A673 (cell line): ENCODE data around the gene HIBADH. TPM values are rescaled to one million over a fixed set of nuclear protein-coding genes. Genes with fewer than 3 reads are reported as not detected.

Experiments used
- BruUV-seq: library from RNA; stranded (reverse); fragments of 400-500 nt; replicated peaks from 2 replicates; lab custom pipeline; 2021; lab: Mats Ljungman, UMichigan
- CTCF ChIA-PET: fragments of 300-600 bp; sonication (Branson Sonifier 250); formaldehyde crosslinking; loops from one replicate; lab custom pipeline; 2022; ENCODE audit warnings: antibody characterized with exemption; lab: Charles Lee
- POLR2A ChIA-PET: fragments of 300-600 bp; sonication (Branson Sonifier 250); formaldehyde crosslinking; loops from one replicate; lab custom pipeline; 2022; ENCODE audit warnings: antibody characterized with exemption; ENCODE audit not compliant: low non-redundant PET; lab: Charles Lee
- DNase-seq: peaks from one replicate; pipeline ENCODE4 v3.0.0-alpha.2; 2015; ENCODE audit warnings: low spot score
- H3K27ac ChIP-seq: fragments of 200-600 bp; sonication (generic); 2 replicates; pipeline ENCODE4 v1.5.1; 2016; ENCODE audit warnings: mixed run types, low read depth, mild to moderate bottlenecking, mixed read lengths, antibody characterized with exemption, low read length; ENCODE audit not compliant: poor library complexity, severe bottlenecking
- H3K27me3 ChIP-seq: fragments of 200-600 bp; sonication (generic); replicated peaks from 2 replicates; pipeline ENCODE4 v1.6.1; 2017; ENCODE audit warnings: mixed run types, low read depth, mild to moderate bottlenecking, mixed read lengths, antibody characterized with exemption, low read length; ENCODE audit not compliant: insufficient read depth, poor library complexity
- H3K36me3 ChIP-seq: fragments of 200-600 bp; sonication (generic); 2 replicates; pipeline ENCODE4 v1.6.1; 2016; ENCODE audit warnings: mixed run types, mild to moderate bottlenecking, mixed read lengths, antibody characterized with exemption, low read length; ENCODE audit not compliant: insufficient read depth, poor library complexity, severe bottlenecking
- H3K4me1 ChIP-seq: fragments of 200-600 bp; sonication (generic); 2 replicates; pipeline ENCODE4 v1.6.1; 2017; ENCODE audit warnings: mixed run types, mild to moderate bottlenecking, mixed read lengths, antibody characterized with exemption, low read length; ENCODE audit not compliant: insufficient read depth, poor library complexity, severe bottlenecking
- H3K4me3 ChIP-seq: fragments of 200-600 bp; sonication (generic); 2 replicates; pipeline ENCODE4 v1.5.1; 2016; ENCODE audit warnings: low read depth, mixed run types, mild to moderate bottlenecking, mixed read lengths, low read length; ENCODE audit not compliant: poor library complexity, severe bottlenecking
- H3K9me3 ChIP-seq: fragments of 200-600 bp; sonication (generic); 2 replicates; pipeline ENCODE4 v1.6.1; 2016; ENCODE audit warnings: mixed run types, low read depth, mild to moderate bottlenecking, mixed read lengths, antibody characterized with exemption, low read length; ENCODE audit not compliant: poor library complexity, severe bottlenecking
- EZH2 ChIP-seq: fragments of 200-600 bp; sonication (generic); IDR thresholded peaks from 2 replicates; pipeline ENCODE4 v1.6.1; 2017; ENCODE audit warnings: borderline replicate concordance, low read depth, mild to moderate bottlenecking, mixed read lengths, antibody characterized with exemption, low read length; ENCODE audit not compliant: poor library complexity, severe bottlenecking
- intact Hi-C: fragments of 100-400 bp; cut with micrococcal nuclease; formaldehyde crosslinking; loops from one replicate; pipeline ENCODE4 v1.10.0; 2022; ENCODE audit not compliant: unreplicated experiment
- total RNA-seq: library from RNA; stranded (reverse); gene quantifications from 2 replicates; pipeline ENCODE4 v1.2.3, GENCODE V29; 2021
- TF ChIP-seq, protein P1 (sequence below): fragments of 300-800, 200-600 bp; sonication (generic); conservative IDR thresholded peaks from 2 replicates; pipeline ENCODE4 v1.5.1; 2017; ENCODE audit warnings: low read depth, mild to moderate bottlenecking, antibody characterized with exemption, low read length, moderate library complexity, mixed read lengths

HIBADH gene
- total RNA-seq, 1 experiment from 2014 or later = 10.2 TPM

- Histone ChIP-seq H3K36me3 (no peaks in the 10 kb centered on the region), H3K4me3 (no peak overlapping the region), H3K27me3 (no peaks in the 10 kb centered on the region), H3K9me3 (no peaks in the 10 kb centered on the region), H3K4me1 (peaks cover 7% of the 10 kb centered on the region), H3K27ac (no peak overlapping the region)
- no peak for DNase-seq
- intact Hi-C loops = no loop called here
- TF ChIP-seq, protein P1, sequence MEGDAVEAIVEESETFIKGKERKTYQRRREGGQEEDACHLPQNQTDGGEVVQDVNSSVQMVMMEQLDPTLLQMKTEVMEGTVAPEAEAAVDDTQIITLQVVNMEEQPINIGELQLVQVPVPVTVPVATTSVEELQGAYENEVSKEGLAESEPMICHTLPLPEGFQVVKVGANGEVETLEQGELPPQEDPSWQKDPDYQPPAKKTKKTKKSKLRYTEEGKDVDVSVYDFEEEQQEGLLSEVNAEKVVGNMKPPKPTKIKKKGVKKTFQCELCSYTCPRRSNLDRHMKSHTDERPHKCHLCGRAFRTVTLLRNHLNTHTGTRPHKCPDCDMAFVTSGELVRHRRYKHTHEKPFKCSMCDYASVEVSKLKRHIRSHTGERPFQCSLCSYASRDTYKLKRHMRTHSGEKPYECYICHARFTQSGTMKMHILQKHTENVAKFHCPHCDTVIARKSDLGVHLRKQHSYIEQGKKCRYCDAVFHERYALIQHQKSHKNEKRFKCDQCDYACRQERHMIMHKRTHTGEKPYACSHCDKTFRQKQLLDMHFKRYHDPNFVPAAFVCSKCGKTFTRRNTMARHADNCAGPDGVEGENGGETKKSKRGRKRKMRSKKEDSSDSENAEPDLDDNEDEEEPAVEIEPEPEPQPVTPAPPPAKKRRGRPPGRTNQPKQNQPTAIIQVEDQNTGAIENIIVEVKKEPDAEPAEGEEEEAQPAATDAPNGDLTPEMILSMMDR = no peak
- no peak for TF ChIP-seq EZH2
- ChIA-PET POLR2A (no interaction called here), CTCF (no interaction called here)
- no TSS peak for BruUV-seq
Measured at GRCh38 chr7:27633062-27633461, 29.6 kb downstream of the HIBADH start.

- Histone ChIP-seq H3K27me3 (no peaks in the 10 kb centered on the region), H3K27ac (no peak overlapping the region), H3K9me3 (no peaks in the 10 kb centered on the region), H3K4me1 (peaks cover 4% of the 10 kb centered on the region), H3K36me3 (no peaks in the 10 kb centered on the region), H3K4me3 (no peak overlapping the region)
- ChIA-PET CTCF (no interaction called here), POLR2A (no interaction called here)
- TF ChIP-seq, protein P1 = no peak
- no peak for TF ChIP-seq EZH2
- intact Hi-C loops = no loop called here
- BruUV-seq = no TSS peak
- no peak for DNase-seq
Measured at GRCh38 chr7:27631391-27631790, 31.3 kb downstream of the HIBADH start.

DNA sequence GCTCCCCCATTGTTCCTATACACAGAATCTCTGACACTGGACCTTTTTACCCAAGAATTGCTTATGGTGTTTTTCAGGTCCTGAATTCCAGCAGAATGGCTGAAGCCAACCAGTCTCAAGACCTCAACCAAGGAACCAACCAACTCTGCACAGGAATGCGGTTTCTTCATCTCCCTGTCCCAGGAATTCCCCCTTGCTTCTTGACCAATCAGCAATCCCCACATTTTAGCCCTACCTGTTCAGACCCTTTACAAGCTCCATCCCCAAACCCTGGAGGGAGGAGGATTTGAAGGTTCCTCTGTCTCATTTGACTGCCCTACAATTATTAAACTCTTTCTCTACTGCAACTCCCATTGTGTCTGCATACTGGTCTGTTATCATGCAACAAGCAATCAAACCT lies 35.5 kb downstream of the HIBADH start:
- POLR2A ChIA-PET = no interaction called here
- H3K4me1 ChIP-seq = no peaks in the 10 kb centered on the region
- no peak for TF ChIP-seq EZH2
- TF ChIP-seq, protein P1 = no peak
- H3K27me3 ChIP-seq = no peaks in the 10 kb centered on the region
- no peaks in the 10 kb centered on the region for H3K36me3 ChIP-seq
- DNase-seq = no peak
- peaks cover 3% of the 10 kb centered on the region for H3K9me3 ChIP-seq
- CTCF ChIA-PET = interaction anchor here (0.7 kb wide), 1 partner anchor 44 kb away, joined by 3 read pairs; no protein-coding TSS in a partner anchor
- H3K27ac ChIP-seq = no peak overlapping the region
- no peak overlapping the region for H3K4me3 ChIP-seq
- intact Hi-C loops = no loop called here
- no TSS peak for BruUV-seq
